ENCODE measurements around the gene GPATCH8. TPM values are rescaled to one million over a fixed set of nuclear protein-coding genes. Genes with fewer than 3 reads are reported as not detected.
"Not testable (repeated sequence)": the region's sequence is repeated elsewhere in the genome, so short reads cannot be mapped to it uniquely, and the experiment has no call there.

GPATCH8 gene
- total RNA-seq, 1 experiment from 2014 or later: 40.8 TPM

DNA sequence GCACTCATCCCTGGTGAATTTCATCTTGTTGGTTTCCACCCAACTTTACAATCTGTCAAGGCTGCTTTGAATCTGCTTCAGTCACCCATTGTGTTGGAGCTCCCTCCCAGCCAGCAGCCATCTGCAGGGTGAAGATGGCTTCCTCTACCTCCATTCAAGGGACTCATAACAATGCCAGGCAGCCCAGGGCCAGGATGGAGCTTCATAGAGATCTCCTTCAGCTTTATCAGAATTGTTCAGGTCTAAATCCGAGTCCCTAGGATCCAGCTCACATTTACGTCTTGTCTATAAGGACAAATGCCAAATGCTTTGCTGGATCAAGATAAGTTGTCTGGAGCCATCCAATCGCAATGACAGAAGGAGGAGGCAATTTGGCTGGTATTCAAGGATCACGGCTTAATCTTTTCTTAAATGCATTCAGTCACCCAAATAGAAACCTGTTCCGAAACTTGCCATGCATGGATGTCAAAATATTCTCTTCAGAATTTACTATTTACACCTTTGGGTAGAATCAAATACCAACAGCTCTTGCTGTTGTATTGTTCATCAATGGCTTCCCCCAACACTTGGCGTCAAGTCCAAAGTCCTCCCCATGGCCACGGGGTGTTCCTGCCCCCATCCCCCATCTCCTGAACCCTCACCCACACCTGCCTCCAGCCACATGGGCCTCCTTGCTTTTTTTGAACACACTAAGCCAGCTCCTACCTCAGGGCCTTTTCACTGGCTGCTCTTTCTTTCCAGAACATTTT lies 135.8 kb downstream of the GPATCH8 start:
- ChIA-PET CTCF (interaction anchor here (0.6 to 1.1 kb wide), 3 partner anchors 22 to 220 kb away, joined by 3 to 4 read pairs (median 4); partner anchors contain the start of gene ITGA2B), POLR2A (no interaction called here)
- H3K9me3 Mint-ChIP-seq (ENCODE audit: unreplicated experiment): no peaks in the 10 kb centered on the region
- DNase-seq (ENCODE audit: unreplicated experiment): no peak
- H3K36me3 Mint-ChIP-seq (ENCODE audit: insufficient read depth, unreplicated experiment): peaks cover 6% of the 10 kb centered on the region
- TF ChIP-seq, protein P1, sequence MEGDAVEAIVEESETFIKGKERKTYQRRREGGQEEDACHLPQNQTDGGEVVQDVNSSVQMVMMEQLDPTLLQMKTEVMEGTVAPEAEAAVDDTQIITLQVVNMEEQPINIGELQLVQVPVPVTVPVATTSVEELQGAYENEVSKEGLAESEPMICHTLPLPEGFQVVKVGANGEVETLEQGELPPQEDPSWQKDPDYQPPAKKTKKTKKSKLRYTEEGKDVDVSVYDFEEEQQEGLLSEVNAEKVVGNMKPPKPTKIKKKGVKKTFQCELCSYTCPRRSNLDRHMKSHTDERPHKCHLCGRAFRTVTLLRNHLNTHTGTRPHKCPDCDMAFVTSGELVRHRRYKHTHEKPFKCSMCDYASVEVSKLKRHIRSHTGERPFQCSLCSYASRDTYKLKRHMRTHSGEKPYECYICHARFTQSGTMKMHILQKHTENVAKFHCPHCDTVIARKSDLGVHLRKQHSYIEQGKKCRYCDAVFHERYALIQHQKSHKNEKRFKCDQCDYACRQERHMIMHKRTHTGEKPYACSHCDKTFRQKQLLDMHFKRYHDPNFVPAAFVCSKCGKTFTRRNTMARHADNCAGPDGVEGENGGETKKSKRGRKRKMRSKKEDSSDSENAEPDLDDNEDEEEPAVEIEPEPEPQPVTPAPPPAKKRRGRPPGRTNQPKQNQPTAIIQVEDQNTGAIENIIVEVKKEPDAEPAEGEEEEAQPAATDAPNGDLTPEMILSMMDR (IDR thresholded peaks at IDR 0.05; ENCODE audit: unreplicated experiment): no peak
- H3K4me3 Mint-ChIP-seq (ENCODE audit: unreplicated experiment): no peak overlapping the region
- intact Hi-C loops (cut with micrococcal nuclease): no loop called here
- H3K4me1 Mint-ChIP-seq (ENCODE audit: insufficient read depth, unreplicated experiment): no peaks in the 10 kb centered on the region
- no peak overlapping the region for H3K27ac Mint-ChIP-seq (ENCODE audit: low read depth, unreplicated experiment)
- H3K27me3 Mint-ChIP-seq (ENCODE audit: insufficient read depth, unreplicated experiment): peaks cover 37% of the 10 kb centered on the region
- no TSS peak for BruUV-seq (replicated peaks)

DNA sequence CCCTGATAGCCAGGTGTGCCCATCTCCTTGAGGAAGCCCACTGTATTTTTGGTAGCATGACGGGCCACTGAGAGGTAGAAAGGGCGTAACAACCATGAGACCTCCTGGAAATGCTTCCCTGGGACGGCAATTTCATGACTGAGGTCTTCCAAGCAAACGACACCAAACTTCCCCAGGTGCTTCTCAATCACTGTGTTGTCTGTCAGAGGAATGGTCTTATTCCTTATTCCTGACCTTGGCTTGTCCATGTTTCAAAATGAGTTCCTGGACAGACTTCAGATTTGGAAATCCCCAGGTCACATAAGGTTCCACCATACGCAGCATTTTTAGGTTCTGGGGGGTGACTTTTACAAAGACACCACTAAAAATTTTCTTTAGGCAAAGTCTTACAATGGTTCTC lies 138.2 kb downstream of the GPATCH8 start:
- H3K9me3 Mint-ChIP-seq (ENCODE audit: unreplicated experiment); POLR2A ChIA-PET; intact Hi-C loops (cut with micrococcal nuclease); BruUV-seq (replicated peaks); H3K4me1 Mint-ChIP-seq (ENCODE audit: insufficient read depth, unreplicated experiment); H3K4me3 Mint-ChIP-seq (ENCODE audit: unreplicated experiment); H3K36me3 Mint-ChIP-seq (ENCODE audit: insufficient read depth, unreplicated experiment); H3K27ac Mint-ChIP-seq (ENCODE audit: low read depth, unreplicated experiment); DNase-seq (ENCODE audit: unreplicated experiment): not testable (repeated sequence)
- CTCF ChIA-PET: interaction anchor here (0.6 to 1.1 kb wide), 5 partner anchors 30 to 297 kb away, joined by 3 to 4 read pairs (median 3); no protein-coding TSS in a partner anchor
- peaks cover 37% of the 10 kb centered on the region for H3K27me3 Mint-ChIP-seq (ENCODE audit: insufficient read depth, unreplicated experiment)

DNA sequence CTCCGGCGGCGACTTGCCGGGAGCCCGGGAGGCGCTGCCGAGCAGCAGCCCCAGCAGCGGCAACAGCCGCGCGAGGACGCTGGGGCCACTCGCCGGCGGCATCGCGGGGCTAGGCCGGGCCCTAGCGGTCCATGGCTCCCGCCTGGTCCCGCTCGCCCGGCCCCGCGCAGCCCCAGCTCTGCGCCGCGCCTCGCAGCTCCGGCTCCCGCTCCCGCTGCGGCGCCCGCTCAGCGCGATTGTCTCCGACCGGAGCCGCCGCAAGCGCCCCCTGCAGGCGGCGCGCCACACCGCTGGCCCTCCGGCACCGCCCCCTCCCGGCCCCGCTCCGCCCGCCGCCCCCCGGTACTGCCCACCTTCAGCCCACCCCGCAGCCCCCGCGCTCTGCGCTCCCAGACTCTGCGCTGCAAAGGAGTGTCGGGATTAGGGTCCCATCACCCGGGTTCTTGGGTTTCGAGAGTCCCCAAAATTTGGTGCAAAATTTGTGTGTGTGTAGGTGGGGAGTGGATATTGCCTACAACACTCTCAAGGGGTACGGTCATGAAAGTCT lies 139.5 kb downstream of the GPATCH8 start, which contains the start of gene FAM171A2:
Gene FAM171A2, minus strand, starts transcription at position 241 of the 547 bp plus-strand sequence. Its CDS starts 139 bp downstream, at position 102.
- intact Hi-C loops (cut with micrococcal nuclease): no loop called here
- DNase-seq (ENCODE audit: unreplicated experiment): peak; percentile 39
- CTCF ChIA-PET: interaction anchor here (0.5 to 2.1 kb wide), 15 partner anchors 10 to 252 kb away, joined by 3 to 8 read pairs (median 3); partner anchors contain the start of genes ASB16 and FZD2

DNA sequence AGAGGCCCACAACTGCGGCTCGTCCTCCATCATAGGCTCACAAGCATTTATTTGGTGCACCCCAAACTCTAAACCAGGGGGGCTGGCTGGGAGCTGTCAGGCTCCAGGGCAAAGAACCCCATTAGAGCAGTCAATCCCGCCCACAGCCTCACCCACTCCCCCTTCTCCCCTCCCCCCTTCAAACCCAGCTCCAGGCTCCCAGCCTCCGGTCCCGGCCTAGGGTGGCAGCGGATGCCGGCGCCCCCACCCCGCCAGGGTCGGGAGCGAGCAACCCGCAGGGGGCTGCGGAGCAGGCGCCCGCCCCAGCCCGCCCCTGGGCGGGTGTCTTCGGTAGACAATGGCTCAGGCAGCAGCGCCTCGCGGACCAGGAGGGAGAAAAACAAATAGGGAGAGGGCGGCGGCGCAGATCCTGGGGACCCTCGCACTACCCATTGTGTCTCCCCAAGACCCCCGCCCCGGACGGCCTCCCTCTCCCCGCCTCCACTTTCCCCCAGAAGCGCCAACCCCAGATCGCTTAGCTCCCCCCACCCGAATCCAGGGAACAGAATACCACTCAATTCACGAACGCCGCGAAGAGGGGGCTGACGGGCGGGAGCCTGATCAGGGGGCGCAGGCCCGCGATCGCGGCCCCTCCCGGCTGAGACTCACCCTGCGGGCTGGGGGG lies 140.1 kb downstream of the GPATCH8 start:
- Mint-ChIP-seq H3K9me3 (ENCODE audit: unreplicated experiment) (no peaks in the 10 kb centered on the region), H3K36me3 (ENCODE audit: insufficient read depth, unreplicated experiment) (peaks cover 6% of the 10 kb centered on the region), H3K4me3 (ENCODE audit: unreplicated experiment) (peak overlapping the region; percentile 70), H3K27ac (ENCODE audit: low read depth, unreplicated experiment) (no peak overlapping the region), H3K27me3 (ENCODE audit: insufficient read depth, unreplicated experiment) (peaks cover 35% of the 10 kb centered on the region), H3K4me1 (ENCODE audit: insufficient read depth, unreplicated experiment) (no peaks in the 10 kb centered on the region)
- TF ChIP-seq, protein P1 (IDR thresholded peaks at IDR 0.05; ENCODE audit: unreplicated experiment): no peak
- POLR2A ChIA-PET: interaction anchor here (0.7 to 1.7 kb wide), 4 partner anchors 19 to 177 kb away, joined by 4 to 9 read pairs (median 6); partner anchors contain the start of genes GRN and TMUB2
- intact Hi-C loops (cut with micrococcal nuclease): no loop called here
- DNase-seq (ENCODE audit: unreplicated experiment): no peak
- no TSS peak for BruUV-seq (replicated peaks)
- CTCF ChIA-PET: interaction anchor here (0.5 to 2.1 kb wide), 20 partner anchors 9 to 1237 kb away, joined by 3 to 8 read pairs (median 3); partner anchors contain the start of genes ASB16 and FZD2

More for the DNA sequence above, 139.5 kb downstream of the GPATCH8 start, which contains the start of gene FAM171A2:
- no peak within 1 kb of the TSS for H3K27ac Mint-ChIP-seq (ENCODE audit: low read depth, unreplicated experiment)
- peaks cover 6% of the 10 kb centered on the region for H3K36me3 Mint-ChIP-seq (ENCODE audit: insufficient read depth, unreplicated experiment)
- POLR2A ChIA-PET: interaction anchor here (0.7 to 1.7 kb wide), 3 partner anchors 19 to 178 kb away, joined by 5 to 9 read pairs (median 8); partner anchors contain the start of genes GRN and TMUB2
- BruUV-seq (replicated peaks): no TSS peak
- H3K4me1 Mint-ChIP-seq (ENCODE audit: insufficient read depth, unreplicated experiment): no peaks in the 10 kb centered on the region
- H3K4me3 Mint-ChIP-seq (ENCODE audit: unreplicated experiment): peak within 1 kb of the TSS; percentile 70
- peaks cover 37% of the 10 kb centered on the region for H3K27me3 Mint-ChIP-seq (ENCODE audit: insufficient read depth, unreplicated experiment)
- TF ChIP-seq, protein P1 (IDR thresholded peaks at IDR 0.05; ENCODE audit: unreplicated experiment): peak; percentile 83
- H3K9me3 Mint-ChIP-seq (ENCODE audit: unreplicated experiment): no peaks in the 10 kb centered on the region
